Endometrium (tissue), 2 donors: ENCODE results near the gene CHCHD1.
"Not testable (repeated sequence)": the region's sequence is repeated elsewhere in the genome, so short reads cannot be mapped to it uniquely, and the experiment has no call there.

Source experiments
- FAIRE-seq: peaks from 2 replicates; lab custom pipeline; 2012; peaks lifted over from hg19 to GRCh38; lab: Jason Lieb, UNC
- donor health status: control.
- donor health status: control.

Gene CHCHD1

DNA sequence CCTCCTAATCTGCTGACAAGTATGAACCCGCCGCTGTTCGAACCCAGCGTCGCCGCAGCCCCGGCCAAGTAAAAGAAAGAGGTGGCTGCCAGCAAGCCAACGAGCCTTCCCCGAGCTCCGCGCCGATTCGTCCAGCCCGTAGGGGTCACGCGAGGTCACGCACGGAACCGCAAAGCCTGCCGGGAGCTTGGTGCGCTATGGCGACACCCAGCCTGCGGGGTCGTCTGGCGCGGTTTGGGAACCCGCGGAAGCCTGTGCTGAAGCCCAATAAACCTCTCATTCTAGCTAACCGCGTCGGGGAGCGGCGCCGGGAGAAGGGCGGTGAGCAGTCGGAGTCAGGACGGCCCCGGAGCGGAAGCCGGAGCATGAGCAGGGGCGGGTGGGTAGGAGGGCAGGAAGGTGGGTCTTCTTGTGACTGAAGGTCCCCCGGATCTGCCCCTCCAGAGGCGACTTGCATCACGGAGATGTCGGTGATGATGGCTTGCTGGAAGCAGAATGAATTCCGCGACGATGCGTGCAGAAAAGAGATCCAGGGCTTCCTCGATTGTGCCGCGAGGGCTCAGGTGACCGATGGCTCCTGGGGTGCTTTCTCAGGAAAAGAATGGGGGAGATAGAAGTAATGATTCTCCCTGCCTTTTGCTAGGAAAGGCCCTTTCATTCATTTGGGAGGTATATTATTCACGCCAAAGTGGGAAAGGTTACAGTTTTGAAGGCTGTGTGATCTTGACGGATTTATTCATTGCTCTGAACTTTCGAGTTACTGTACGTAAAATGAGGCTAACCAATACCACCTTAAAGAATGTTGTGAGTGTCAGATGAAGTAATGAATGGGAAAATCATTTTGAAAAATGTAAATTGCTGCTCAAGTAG is at the start of gene CHCHD1:
CHCHD1 (plus strand) TSS at position 170 of the 870 bp plus-strand sequence; CDS start at position 198, 28 bp downstream.
- no peak for FAIRE-seq

DNA sequence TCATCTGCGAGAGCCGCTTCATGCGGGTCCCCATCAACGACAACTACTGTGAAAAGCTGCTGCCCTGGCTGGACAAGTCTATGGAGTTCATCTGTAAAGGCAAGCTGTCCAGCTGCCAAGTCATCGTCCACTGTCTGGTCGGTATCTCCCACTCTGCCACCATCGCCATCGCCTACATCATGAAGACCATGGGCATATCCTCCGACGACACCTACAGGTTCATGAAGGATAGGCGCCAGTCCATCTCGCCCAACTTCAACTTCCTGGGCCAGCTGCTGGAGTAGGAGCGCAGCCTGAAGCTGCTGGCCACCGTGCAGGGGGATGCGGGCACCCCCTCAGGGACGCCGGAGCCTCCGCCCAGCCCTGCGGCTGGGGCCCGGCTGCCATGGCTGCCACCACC is 49.4 kb upstream of the CHCHD1 start:
- no peak for FAIRE-seq

DNA sequence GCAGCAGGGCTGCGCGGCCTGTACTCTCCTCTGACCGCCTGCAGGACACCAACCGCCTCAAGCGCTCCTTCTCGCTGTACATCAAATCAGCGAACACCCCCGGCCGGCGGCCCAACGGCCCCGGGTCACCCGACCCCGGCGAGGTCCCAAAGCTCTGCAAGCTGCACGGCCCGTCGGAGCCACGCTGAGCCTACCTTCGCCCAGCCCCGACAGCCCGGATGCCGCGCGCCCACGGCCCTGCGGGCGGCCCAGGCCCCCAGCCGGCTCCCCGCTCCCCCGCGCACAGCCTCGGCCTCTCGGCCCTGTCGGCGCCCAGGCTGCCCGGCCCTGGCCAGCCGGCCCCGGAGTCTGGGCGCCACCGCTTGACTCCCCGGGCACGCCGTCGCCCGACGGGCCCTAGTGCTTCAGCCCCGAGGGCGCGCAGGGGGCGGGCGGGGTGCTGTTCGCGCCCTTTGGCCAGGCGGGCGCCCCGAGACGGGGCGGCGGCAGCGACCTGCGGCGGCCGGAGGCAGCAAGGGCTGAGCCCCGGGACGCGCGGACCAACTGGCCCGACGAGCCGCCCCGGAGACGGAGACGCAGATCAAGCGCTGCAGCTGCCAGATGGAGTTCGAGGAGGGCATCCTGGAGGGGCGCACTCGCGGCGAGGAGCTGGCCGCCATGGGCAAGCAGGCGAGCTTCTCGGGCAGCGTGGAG is 48.8 kb upstream of the CHCHD1 start:
- no peak for FAIRE-seq

DNA sequence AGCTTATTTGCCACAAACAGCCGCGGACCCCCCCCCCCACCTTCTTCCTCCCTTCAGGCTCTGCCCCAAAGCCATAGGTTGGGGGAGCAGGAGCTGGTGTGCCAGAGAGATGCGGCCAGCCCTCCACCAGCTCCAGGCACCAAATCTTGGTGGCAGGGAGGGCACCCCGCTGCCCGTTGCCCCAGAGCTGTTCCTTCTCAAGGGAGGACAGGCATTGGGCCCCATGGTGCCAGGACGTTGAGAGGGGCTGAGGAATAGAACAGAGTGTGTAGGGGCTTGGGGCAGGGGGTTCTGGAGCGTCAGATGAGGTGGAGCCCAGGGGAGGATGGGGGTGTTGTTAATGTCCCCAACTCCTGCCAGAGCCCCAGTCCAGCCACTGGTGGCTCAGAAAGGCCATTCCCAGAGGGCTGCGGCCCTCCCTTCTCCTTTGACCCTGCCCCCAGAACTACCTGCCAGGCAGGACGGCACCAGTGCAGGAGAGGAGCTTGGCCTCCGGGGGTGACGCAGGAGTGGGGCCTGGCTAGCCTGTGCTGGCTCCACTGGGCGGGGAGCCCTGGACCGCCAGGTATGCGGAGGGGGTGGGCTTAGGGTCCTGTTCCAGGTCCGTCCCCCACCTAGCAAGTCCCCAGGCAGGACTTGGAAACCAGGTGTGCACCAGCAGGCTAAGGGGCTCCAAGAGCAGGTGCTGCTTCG is 47.7 kb upstream of the CHCHD1 start:
- no peak for FAIRE-seq

DNA sequence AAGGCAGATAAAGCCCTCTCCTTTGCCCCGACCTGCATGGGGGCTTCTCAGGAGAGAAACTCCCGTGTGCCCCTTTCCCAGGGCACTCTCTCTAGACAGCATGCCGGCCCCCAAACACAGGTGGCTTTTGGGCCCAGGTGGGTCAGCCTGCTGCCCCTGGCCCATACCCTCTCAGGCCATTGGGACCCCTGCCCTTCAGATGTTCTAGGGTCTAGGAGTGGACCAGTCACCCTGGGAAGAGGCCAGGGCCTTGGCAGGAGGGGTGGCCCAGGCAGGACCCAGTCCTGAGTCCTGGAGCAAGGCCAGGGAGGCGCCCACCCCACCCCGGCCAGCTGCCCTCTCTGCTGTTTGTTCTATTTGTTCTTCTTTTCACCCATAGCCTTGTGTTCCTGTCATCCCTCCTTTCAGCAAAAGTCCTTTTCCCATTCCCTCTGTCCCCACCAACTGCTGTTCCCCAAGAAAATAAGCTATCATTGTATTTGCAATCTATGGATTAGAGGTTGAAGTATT is 47.0 kb upstream of the CHCHD1 start:
- no peak for FAIRE-seq

DNA sequence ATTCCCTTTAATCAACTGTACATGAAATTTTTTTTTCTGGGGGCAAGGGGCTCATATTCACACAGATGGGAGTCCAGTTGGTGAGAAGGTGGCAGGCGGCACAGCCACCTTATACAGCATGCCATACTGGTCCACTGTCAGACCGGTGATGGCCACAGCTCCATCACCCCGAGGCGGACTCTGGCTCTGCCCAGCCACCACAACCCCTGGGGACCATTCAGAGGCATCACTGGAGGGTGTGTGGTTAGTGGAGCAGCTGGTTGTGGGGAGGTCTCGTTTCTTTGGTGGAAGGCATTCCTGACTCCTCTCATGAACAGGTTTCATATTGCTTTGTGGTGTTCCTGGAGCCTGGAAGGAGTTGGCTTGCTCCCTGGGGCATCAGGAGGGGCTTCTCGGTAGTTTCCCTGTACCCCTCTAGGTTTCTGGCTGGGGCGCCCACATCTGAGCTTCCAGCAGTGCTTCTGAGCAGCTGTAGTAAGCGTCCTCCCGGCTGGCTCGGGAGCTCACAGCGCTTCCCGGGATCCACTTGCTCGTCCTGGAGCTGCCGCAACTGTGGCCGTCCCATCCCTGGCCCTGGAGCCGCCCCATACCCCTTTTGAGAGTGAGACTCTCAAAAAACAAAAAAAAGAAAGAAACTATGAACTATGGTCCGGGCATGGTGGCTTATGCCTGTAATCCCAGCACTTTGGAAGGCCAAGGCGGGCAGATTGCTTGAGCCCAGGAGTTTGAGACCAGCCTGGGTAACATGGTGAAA is 41.2 kb upstream of the CHCHD1 start:
- not testable (repeated sequence) for FAIRE-seq

DNA sequence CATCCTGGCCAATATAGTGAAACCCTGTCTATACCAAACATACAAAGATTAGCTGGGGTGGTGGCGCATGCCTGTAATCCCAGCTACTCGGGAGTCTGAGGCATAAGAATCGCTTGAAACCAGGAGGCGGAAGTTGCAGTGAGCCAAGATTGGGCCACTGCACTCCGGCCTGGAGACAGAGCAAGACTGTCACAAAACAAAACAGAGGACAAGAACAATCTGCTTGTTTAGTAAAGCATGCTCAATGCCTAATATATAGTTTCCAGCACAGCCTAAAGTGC is 39.5 kb upstream of the CHCHD1 start:
- no peak for FAIRE-seq

DNA sequence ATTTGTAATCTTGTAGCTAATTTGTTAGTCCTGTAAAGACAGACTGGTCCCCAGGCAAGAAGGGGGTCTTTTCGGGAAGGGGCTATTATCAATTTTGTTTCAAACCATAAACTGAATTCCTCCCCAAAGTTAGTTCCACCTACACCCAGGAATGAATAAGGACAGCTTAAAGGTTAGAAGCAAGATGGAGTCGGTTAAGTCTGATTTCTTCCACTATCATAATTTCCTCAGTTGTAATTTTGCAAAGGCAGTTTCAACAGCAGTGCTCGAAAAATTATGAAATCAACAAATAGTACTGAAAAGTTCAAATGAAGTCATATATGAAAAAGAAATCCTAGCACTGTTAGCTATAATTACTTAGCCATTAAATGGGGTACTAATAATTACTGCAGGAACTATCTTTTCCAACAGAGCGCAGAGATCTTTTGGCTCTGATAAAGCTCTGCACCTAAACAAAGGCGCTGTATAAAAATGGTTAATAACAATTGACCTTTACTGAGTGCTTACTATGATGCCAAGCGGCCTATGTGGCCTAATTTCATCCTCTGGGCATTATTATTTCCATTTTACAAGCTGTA is 38.4 kb upstream of the CHCHD1 start:
- FAIRE-seq: no peak

DNA sequence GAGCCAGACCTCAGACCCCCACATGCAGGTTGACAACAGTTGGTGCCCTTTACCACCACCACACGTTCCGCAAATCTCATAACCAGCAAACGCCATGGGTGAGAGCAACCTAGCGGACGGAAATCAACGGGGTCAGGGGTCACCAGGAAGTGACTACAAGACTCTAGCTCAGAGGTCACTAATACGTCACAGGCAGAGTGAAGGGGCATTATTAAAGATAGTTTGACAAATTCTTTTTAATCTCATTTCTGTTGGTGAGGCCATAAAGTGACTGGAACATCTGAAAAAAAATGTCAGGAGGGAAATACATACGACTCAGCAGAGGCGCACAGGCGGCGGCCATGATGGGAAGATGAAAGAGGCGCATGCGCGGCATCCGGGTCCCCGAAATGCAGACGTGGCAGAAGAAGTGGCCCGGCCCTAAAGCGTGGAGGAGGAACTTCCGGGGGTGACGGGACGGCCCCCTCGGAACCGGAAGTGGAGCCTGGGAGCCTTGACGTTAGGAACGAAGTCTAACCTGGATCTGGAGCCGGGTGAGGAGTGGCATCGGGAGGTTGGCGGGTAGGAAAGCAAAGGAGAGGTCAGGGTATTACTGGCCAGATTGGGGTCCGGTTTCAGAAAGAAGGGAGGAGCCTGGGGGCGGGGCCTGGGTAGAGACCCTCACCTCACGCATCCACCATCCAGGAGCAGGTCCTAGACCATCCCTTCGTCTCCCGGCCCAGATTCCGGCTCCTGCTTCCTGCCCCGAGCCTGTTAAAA is 37.8 kb upstream of the CHCHD1 start, which contains the start of gene SEC24C:
SEC24C (plus strand) TSS at position 468 of the 759 bp plus-strand sequence. CDS start 2,461 bp downstream, outside the sequence.
- FAIRE-seq: peak; percentile 51

DNA sequence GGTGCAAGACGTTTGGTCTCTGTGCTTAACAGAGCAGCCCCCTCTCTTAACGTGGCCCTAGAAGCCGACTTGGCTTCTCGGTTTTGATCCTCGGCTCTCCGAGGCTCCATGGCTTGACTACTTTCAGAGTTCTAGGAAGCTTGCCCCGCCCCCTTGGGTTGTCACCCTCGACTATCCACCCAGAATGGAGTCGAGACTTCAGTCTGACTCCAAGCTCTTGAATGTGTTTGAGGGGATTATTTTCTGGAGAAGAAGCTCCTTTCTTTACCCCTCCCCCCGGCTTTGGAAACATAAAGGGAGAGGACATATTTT is 37.2 kb upstream of the CHCHD1 start:
- no peak for FAIRE-seq

DNA sequence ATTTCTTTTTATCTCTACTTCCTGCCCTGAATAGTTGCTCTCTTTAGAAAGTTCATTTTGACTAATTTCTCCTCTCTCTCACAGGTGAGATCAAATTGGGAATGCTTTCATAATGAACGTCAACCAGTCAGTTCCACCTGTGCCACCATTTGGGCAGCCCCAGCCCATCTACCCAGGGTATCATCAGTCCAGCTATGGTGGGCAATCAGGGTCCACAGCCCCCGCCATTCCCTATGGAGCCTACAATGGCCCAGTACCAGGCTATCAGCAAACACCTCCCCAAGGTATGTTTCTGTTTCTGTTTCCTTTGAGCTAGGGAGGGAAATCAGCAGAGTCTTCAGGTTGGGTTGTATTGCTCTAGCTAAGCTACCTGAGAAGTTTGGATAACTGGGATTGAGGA is 35.1 kb upstream of the CHCHD1 start:
- FAIRE-seq: no peak

DNA sequence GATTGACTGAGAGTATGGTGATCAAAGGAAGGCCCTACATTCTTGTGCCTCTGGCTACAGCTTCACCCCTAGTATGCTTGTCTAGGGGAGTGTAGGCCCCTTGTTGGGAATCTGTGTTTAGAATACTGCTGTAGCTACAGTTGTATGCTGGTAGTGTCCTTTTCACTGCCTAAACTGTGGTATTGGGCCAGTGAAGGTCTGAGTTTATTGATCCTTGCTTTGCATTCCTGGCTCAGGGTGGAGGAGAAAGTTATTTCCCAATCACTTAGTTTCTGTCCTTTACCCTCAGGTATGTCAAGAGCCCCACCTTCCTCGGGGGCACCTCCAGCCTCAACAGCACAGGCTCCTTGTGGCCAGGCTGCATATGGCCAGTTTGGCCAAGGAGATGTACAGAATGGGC is 31.0 kb upstream of the CHCHD1 start:
- no peak for FAIRE-seq

DNA sequence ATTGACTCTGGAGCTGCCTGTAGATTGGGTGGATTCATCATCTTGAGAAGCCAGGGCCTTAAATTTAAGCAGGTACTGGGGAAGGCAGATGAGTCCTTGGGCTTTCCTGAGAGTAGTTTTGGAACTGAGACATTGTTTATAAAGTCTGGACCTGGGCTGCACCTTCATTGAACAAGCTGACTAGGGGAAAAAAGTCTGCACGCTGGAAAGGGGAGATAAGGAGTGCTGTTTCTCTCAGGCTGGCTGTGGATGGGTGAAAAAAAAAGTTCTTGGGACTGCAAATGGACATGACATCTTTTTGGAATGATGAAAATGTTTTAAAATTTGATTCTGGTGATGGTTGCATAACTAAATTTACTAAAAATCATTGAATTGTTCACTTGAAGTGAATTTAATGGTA is 25.7 kb upstream of the CHCHD1 start:
- FAIRE-seq: no peak

DNA sequence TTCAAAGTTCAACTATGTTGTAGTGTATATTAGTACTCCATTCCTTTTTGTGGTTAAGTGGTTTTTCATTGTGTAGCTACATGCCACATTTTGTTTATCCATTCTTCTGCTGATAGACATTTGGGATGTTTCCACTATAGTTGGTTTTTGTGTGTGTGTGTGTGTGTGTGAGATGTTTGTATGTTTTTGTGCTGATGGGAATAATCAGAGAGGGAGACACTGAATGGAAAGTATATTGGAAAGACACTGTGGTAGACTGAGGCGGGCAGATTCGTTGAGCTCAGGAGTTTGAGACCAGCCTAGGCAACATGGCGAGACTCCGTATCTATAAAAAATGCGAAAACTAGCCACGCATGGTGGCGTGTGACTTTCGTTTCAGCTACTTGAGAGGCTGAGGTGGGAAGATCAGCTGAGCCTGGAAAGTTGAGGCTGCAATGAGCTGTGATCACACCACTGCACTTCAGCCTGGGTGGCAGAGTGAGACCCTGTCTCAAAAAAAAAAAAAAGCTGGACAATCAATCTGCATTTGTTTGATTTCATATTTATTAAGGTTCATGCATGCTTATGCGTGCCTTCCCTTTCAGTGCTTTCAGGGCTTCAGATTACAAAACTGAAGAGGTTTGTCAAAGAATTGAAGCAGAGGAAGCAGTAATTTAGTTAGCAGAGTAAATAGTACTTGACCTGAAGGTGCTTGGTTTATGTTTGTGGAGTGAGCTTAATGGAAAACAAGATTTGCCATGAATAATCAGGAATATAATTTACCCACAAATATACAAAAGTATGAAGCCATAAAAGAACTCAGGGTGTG is 22.9 kb upstream of the CHCHD1 start:
- FAIRE-seq: no peak

DNA sequence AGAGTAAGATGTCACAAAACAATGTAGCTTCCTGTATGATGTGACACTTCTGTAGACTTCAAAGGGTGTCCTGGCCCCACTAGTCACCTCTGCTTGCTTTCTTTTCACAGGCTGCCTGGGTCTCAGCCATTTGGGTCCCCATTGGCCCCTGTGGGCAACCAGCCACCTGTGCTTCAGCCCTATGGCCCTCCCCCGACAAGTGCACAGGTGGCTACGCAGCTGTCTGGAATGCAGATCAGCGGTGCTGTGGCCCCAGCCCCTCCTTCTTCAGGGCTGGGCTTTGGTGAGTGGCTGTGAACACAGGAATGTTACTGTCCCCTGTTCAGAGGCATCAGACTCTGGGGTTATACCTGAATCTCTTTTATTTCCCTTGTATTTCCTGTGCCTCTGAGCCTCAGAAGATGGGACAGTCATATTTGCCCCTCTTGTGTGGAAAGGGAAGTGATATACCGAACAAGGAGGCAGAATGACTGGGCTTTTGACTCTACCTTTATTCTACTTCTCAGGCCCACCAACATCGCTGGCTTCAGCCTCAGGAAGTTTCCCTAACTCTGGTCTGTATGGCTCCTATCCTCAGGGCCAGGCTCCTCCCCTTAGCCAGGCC is 22.2 kb upstream of the CHCHD1 start:
- no peak for FAIRE-seq

DNA sequence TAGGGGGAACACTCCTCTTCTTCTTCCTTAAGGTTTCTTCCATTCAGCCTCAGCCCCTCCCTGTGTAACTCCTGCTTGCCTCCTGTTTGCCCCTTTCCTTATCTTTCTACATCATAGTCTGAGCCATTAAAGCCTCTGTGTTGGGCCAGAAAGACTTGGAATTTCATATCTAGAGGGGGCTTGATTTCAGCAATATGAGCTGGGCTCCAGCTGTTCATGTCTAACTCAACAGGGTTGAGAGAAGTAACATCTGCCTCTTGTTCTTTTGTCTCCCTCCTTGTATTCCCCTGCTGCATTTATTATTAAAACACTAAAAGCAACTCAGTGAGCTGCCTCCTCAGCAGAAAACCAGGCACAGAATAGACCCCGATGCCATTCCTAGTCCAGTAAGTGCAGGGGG is 20.1 kb upstream of the CHCHD1 start:
- no peak for FAIRE-seq

DNA sequence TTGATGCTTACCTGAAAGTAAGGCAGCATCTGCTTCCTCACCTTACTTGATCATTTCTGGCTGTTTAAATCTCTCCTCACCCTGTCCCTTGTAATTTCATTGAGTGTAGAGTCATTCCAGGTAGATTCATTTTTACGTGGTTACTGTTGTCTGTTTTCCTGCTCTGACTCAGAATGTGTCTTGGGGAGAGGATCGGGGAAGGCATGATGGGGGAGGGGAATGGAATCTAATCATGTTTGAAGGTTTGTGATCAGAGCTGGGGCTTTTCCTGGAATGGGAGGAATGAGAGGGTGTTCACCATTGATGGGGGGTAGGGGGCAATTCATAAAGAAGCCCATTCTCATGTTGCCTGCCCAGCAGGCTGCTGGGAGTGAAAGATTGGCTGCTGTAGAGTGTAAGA is 18.9 kb upstream of the CHCHD1 start:
- FAIRE-seq: no peak

DNA sequence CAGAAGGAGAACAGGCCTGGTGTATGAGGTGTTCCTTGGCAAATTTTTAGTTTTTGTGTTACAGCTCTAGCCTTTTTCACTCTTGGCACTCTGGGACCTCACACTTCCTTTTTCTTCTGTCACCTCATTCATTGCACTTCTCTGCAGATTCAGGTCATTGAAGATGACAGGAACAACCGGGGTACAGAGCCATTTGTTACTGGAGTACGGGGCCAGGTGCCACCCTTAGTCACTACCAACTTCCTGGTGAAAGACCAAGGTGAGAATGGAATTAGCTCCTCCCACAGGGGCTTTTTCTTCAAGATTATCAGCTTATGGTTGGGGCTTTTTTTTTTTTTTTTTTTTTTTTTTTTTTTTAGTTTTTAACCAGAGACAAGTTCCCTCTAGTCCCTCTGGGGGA is 18.5 kb upstream of the CHCHD1 start:
- no peak for FAIRE-seq

DNA sequence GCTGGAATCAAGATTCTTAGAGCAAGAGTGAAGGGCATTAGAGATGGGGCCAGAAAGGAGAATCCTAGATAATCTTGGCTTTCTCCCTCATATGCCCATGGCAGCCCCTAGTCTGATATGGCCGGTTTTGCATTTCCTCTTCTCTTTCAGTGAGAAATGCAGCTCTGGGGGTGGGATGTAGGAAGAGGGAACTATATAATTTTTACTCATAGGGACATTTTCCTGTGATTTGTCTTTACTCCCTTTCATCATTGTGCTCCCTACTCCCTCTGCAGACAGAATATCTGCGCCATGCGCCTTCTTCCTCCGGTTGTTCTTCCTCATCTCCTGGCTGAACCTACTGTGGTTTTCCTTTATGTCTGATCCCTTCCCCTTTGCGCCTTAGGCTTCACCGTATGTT is 16.8 kb upstream of the CHCHD1 start:
- no peak for FAIRE-seq

DNA sequence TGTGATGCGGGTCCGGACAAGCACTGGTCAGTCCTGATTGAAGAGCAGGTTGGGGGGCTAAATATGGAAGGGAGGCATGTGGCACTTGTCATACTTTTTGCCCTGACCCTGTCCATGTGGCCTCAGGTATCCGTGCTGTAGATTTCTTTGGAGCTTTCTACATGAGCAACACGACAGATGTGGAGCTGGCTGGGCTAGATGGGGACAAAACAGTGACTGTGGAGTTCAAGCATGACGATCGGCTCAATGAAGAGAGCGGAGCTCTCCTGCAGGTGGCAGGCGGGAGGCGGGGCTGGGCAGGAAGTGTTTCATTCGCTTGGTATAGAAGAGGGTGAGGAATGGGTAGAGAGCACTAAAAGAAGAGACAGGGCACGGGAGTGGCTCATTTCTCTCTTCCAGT is 13.0 kb upstream of the CHCHD1 start:
- FAIRE-seq: no peak
